ENCODE measurements around the gene SNAPC5.

Gene SNAPC5

DNA sequence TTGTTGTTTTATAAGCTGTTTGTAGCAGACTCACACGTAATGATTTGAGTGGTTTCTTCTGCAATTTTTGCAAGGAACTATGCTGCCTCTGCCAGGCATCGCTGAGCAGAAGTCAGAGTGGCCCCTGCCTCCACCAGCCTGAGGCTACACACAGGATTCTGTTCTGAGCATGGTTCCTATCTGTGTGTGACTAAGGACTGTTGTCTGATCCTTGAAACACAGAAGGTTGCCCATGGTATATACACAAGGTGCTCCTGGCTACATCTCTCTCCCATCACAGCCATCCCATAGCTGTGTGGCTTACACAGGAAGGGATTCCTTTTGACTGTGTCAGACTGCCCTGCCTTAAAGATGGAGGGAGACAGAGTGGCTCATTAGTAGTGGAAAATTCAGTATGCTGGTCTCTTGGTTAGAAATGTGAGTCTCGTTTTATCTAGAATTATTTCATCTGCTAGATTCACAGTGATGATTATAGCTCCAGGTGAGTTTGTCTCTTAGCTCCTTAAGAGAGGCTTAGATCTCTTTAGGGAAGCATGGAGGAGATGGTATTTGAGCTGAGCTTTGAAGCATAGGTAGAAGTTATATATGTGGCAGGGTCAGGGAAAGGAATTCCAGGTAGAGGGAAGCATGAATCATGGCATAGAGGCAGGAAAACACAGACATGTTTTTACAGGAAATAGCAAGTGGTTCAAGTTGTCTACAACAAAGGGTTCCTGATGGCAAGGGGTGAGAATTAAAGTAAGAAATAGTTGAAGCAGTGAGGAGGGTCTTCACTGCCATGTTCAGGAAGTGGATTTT, 37.5 kb downstream of the SNAPC5 start:
- FAIRE-seq (no peak), DNase-seq (ENCODE audit: low spot score) (peak; percentile 42)

DNA sequence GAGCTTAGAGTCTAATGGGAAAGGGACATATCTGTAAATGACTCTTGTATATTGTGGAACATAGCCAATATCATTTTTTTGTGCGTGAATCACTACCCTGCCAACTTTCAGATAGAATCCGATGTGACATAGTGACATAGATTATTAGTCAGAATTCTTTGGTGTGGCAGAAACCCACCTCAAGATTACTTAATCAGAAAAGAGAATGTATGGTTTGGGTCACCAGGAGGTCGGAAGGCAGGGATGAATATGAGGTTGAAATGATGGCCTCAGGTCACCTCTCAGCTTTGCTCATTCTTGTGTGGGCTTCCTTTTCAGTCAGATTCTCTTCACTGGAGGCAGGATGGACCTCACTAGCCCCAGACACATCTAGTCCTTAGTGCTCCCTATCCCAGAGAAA, 41.4 kb downstream of the SNAPC5 start:
- FAIRE-seq = peak; percentile 45
- DNase-seq (ENCODE audit: low spot score) = peak; percentile 78

DNA sequence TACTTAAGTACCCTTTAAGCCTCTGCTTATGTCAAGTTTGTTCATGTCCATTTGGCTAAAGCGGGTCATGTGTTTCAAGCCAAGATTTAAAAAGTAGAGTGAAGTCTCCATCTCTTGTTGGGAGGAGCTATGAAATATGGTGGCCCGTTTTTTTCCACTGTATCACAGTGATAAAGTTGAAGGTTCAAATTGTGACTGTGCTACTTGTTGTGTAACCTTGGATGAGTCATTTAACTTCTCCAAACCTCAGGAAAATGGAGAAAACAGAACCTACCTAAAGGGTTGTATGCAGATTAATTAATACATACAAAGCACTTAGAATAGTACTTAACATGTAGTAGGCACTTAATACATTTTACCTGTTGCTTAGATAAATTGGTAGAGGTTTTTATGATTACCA, 43.4 kb downstream of the SNAPC5 start:
- FAIRE-seq (no peak), DNase-seq (ENCODE audit: low spot score) (no peak)

DNA sequence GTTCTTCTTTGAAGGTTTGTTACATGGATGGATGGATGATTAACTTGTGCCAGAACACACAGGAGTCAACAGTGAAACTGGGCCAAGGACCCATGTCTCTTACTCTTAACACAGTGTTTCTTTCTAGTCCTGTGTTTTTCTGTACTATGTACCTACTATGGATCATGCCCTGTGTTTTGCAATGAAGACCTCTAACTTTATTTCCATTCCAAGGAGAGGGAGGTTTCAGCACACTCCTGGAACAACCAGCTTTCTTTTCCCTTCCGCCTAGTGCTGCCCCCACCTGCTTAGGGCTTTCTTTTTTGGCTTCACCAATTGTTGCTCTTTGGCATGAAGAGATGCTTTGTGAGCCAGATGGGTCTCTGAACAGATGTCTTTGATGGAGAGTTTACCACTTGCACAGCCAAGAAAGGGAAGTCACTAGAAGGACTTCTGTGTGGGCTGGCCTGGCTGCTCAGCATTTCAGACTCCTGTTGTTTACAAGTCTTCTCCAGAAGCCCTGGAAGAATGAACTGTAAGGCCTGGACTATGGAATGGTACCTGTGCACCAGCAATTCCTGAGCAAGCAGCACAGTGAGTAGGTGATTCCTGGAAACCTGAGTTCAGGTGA, 44.5 kb downstream of the SNAPC5 start:
- no peak for DNase-seq (ENCODE audit: low spot score)
- no peak for FAIRE-seq

DNA sequence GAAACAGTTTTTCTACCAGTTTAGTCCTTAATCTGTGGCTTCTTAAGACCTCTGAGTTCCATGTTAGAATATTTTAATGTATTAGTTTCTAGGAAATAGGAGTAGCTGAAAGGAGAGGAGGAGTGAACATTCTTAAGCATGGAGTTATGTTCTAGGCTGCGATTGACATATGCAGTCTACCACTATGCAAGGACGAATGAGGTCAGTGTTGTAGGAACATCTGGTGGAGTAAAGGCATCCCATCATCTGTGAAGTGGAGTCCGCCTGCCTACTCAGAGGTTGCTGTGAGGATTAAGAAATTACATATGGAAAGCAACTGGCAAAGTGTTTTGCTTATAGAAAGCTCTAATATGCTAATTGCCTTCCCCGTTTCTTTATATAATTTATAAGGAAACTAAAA, 45.1 kb downstream of the SNAPC5 start:
- no peak for DNase-seq (ENCODE audit: low spot score)
- FAIRE-seq = no peak

Data from RCC 7860 (cell line).